ENCODE results near the gene SEC61A1.

- TF ChIP-seq POLR2A (IDR thresholded peaks at IDR 0.05; ENCODE audit: low read depth, low read length) (no peak), POLR2AphosphoS5 (IDR thresholded peaks at IDR 0.05; ENCODE audit: low read depth, low read length) (no peak), TAF1 (IDR thresholded peaks at IDR 0.05; ENCODE audit: borderline replicate concordance, low read depth, low read length) (no peak)
These were observed 2.1 kb downstream of the SEC61A1 start for GRCh38 chr3:128054367-128054766.

Data from GM12892 (cell line).